PC-3 (cell line): ENCODE results near the gene FLII.

ENCODE experiments used
- EZH2 ChIP-seq: fragments of 300-600 bp; sonication (generic); IDR thresholded peaks from one replicate; pipeline ENCODE4 v1.6.1; 2017; ENCODE audit warnings: antibody characterized with exemption, mild to moderate bottlenecking, low read length; ENCODE audit not compliant: unreplicated experiment
- TF ChIP-seq, protein P1 (sequence below): fragments of 300-600 bp; sonication (generic); conservative IDR thresholded peaks from 2 replicates; pipeline ENCODE4 v1.5.1; 2017; ENCODE audit warnings: antibody characterized with exemption, low read depth, mild to moderate bottlenecking, low read length

GRCh38 chr17:18277076-18277475, 18.5 kb upstream of the FLII start:
- TF ChIP-seq, protein P1, sequence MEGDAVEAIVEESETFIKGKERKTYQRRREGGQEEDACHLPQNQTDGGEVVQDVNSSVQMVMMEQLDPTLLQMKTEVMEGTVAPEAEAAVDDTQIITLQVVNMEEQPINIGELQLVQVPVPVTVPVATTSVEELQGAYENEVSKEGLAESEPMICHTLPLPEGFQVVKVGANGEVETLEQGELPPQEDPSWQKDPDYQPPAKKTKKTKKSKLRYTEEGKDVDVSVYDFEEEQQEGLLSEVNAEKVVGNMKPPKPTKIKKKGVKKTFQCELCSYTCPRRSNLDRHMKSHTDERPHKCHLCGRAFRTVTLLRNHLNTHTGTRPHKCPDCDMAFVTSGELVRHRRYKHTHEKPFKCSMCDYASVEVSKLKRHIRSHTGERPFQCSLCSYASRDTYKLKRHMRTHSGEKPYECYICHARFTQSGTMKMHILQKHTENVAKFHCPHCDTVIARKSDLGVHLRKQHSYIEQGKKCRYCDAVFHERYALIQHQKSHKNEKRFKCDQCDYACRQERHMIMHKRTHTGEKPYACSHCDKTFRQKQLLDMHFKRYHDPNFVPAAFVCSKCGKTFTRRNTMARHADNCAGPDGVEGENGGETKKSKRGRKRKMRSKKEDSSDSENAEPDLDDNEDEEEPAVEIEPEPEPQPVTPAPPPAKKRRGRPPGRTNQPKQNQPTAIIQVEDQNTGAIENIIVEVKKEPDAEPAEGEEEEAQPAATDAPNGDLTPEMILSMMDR = no peak
- TF ChIP-seq EZH2 = no peak
